Glutamatergic neuron (in vitro differentiated cells): ENCODE data around the gene RAB11FIP3. TPM values are rescaled to one million over a fixed set of nuclear protein-coding genes. Genes with fewer than 3 reads are reported as not detected.

ENCODE experiments used
- DNase-seq: peaks from one replicate; pipeline ENCODE4 v3.0.0; 2022
- H3K27ac Mint-ChIP-seq: one replicate; pipeline ENCODE4 v1.8.0; 2020; ENCODE audit warnings: mild to moderate bottlenecking, mixed read lengths, inconsistent platforms; ENCODE audit not compliant: unreplicated experiment
- H3K27me3 Mint-ChIP-seq: one replicate; pipeline ENCODE4 v1.8.0; 2020; ENCODE audit warnings: mild to moderate bottlenecking, moderate library complexity, mixed read lengths, inconsistent platforms; ENCODE audit not compliant: unreplicated experiment
- H3K36me3 Mint-ChIP-seq: one replicate; pipeline ENCODE4 v1.8.0; 2020; ENCODE audit warnings: mild to moderate bottlenecking, mixed read lengths, inconsistent platforms; ENCODE audit not compliant: unreplicated experiment
- H3K4me1 Mint-ChIP-seq: one replicate; pipeline ENCODE4 v1.8.0; 2020; ENCODE audit warnings: mild to moderate bottlenecking, low read depth, mixed read lengths, inconsistent platforms; ENCODE audit not compliant: unreplicated experiment
- H3K4me3 Mint-ChIP-seq: one replicate; pipeline ENCODE4 v1.8.0; 2020; ENCODE audit warnings: mild to moderate bottlenecking, mixed read lengths, inconsistent platforms; ENCODE audit not compliant: unreplicated experiment
- H3K9me3 Mint-ChIP-seq: one replicate; pipeline ENCODE4 v1.8.0; 2020; ENCODE audit warnings: mild to moderate bottlenecking, moderate library complexity, mixed read lengths, inconsistent platforms; ENCODE audit not compliant: unreplicated experiment
- CTCF ChIP-seq: fragments of 200-600 bp; sonication (generic); IDR thresholded peaks from one replicate; pipeline ENCODE4 v1.5.0; 2021; ENCODE audit not compliant: partially characterized antibody, unreplicated experiment
- total RNA-seq: library from RNA; stranded (reverse); fragmentation: NEBNext Ultra II Directional; extraction: Animal tissue kit (Norgen Biotek cat#: 25700); gene quantifications from one replicate; pipeline ENCODE4 v1.2.1, GENCODE V29; 2021; ENCODE audit not compliant: unreplicated experiment

The RAB11FIP3 gene
- total RNA-seq, 1 donor from 2014 or later: 103 TPM

- Mint-ChIP-seq H3K27me3 (peaks cover 6% of the 10 kb centered on the region), H3K27ac (peak overlapping the region; percentile 17), H3K36me3 (no peaks in the 10 kb centered on the region), H3K4me3 (peak overlapping the region; percentile 34), H3K9me3 (peaks cover 6% of the 10 kb centered on the region), H3K4me1 (peaks cover 10% of the 10 kb centered on the region)
- DNase-seq: no peak
- no peak for TF ChIP-seq CTCF
Measured at GRCh38 chr16:561957-562938, 136.8 kb downstream of the RAB11FIP3 start.

GRCh38 chr16:563072-563644 is 137.7 kb downstream of the RAB11FIP3 start:
- H3K9me3 Mint-ChIP-seq: peaks cover 6% of the 10 kb centered on the region
- peaks cover 10% of the 10 kb centered on the region for H3K4me1 Mint-ChIP-seq
- no peak for DNase-seq
- H3K27me3 Mint-ChIP-seq: peaks cover 6% of the 10 kb centered on the region
- H3K4me3 Mint-ChIP-seq: no peak overlapping the region
- H3K36me3 Mint-ChIP-seq: no peaks in the 10 kb centered on the region
- no peak overlapping the region for H3K27ac Mint-ChIP-seq
- no peak for TF ChIP-seq CTCF

- Mint-ChIP-seq H3K27me3 (peaks cover 6% of the 10 kb centered on the region), H3K27ac (no peak overlapping the region), H3K4me3 (no peak overlapping the region), H3K4me1 (peaks cover 12% of the 10 kb centered on the region), H3K9me3 (peaks cover 11% of the 10 kb centered on the region), H3K36me3 (no peaks in the 10 kb centered on the region)
- TF ChIP-seq CTCF: no peak
- no peak for DNase-seq
Measured at GRCh38 chr16:564690-565418, 139.4 kb downstream of the RAB11FIP3 start.

- no peak overlapping the region for H3K27ac Mint-ChIP-seq
- no peaks in the 10 kb centered on the region for H3K36me3 Mint-ChIP-seq
- no peak for DNase-seq
- H3K4me1 Mint-ChIP-seq: peaks cover 12% of the 10 kb centered on the region
- H3K9me3 Mint-ChIP-seq: peaks cover 13% of the 10 kb centered on the region
- TF ChIP-seq CTCF: no peak
- no peak overlapping the region for H3K4me3 Mint-ChIP-seq
- peaks cover 6% of the 10 kb centered on the region for H3K27me3 Mint-ChIP-seq
Measured at GRCh38 chr16:565419-566330, 140.2 kb downstream of the RAB11FIP3 start.
